ENCODE data around the gene UROC1.
"Not testable (repeated sequence)": the region's sequence is repeated elsewhere in the genome, so short reads cannot be mapped to it uniquely, and the experiment has no call there.

UROC1 gene

GRCh38 chr3:126535636-126536035 is 18.1 kb upstream of the UROC1 start:
- no peak for DNase-seq (ENCODE audit: low read depth)
- H3K4me3 ChIP-seq (ENCODE audit: low read depth, low read length) = no peak overlapping the region

GRCh38 chr3:126534716-126535115 is 17.1 kb upstream of the UROC1 start:
- H3K4me3 ChIP-seq (ENCODE audit: low read depth, low read length); DNase-seq (ENCODE audit: low read depth): not testable (repeated sequence)

GRCh38 chr3:126533506-126533905 is 15.9 kb upstream of the UROC1 start:
- DNase-seq (ENCODE audit: low read depth) = no peak
- H3K4me3 ChIP-seq (ENCODE audit: low read depth, low read length) = no peak overlapping the region

GRCh38 chr3:126531051-126531330 is 13.4 kb upstream of the UROC1 start:
- H3K4me3 ChIP-seq (ENCODE audit: low read depth, low read length) = no peak overlapping the region
- DNase-seq (ENCODE audit: low read depth) = no peak

GRCh38 chr3:126530171-126531050 is 12.8 kb upstream of the UROC1 start:
- no peak for DNase-seq (ENCODE audit: low read depth)
- H3K4me3 ChIP-seq (ENCODE audit: low read depth, low read length) = no peak overlapping the region

- no peak overlapping the region for H3K4me3 ChIP-seq (ENCODE audit: low read depth, low read length)
- no peak for DNase-seq (ENCODE audit: low read depth)
Observed at GRCh38 chr3:126529585-126530170, 12.1 kb upstream of the UROC1 start.

GRCh38 chr3:126528800-126529541 is 11.4 kb upstream of the UROC1 start:
- no peak overlapping the region for H3K4me3 ChIP-seq (ENCODE audit: low read depth, low read length)
- DNase-seq (ENCODE audit: low read depth) = no peak

- no peak overlapping the region for H3K4me3 ChIP-seq (ENCODE audit: low read depth, low read length)
- DNase-seq (ENCODE audit: low read depth) = no peak
Observed at GRCh38 chr3:126528419-126528799, 10.8 kb upstream of the UROC1 start.

GRCh38 chr3:126527455-126528211 is 10.1 kb upstream of the UROC1 start:
- no peak for DNase-seq (ENCODE audit: low read depth)

GRCh38 chr3:126527006-126527405 is 9.4 kb upstream of the UROC1 start:
- no peak overlapping the region for H3K4me3 ChIP-seq (ENCODE audit: low read depth, low read length)
- no peak for DNase-seq (ENCODE audit: low read depth)

More at GRCh38 chr3:126527455-126528211, 10.1 kb upstream of the UROC1 start:
- no peak overlapping the region for H3K4me3 ChIP-seq (ENCODE audit: low read depth, low read length)

GRCh38 chr3:126526668-126527005 is 9.1 kb upstream of the UROC1 start:
- no peak for DNase-seq (ENCODE audit: low read depth)
- H3K4me3 ChIP-seq (ENCODE audit: low read depth, low read length) = no peak overlapping the region

- DNase-seq (ENCODE audit: low read depth) = no peak
- H3K4me3 ChIP-seq (ENCODE audit: low read depth, low read length) = no peak overlapping the region
Observed at GRCh38 chr3:126525853-126526667, 8.5 kb upstream of the UROC1 start.

GRCh38 chr3:126525091-126525852 is 7.7 kb upstream of the UROC1 start:
- no peak for DNase-seq (ENCODE audit: low read depth)
- H3K4me3 ChIP-seq (ENCODE audit: low read depth, low read length) = no peak overlapping the region

- H3K4me3 ChIP-seq (ENCODE audit: low read depth, low read length) = peak overlapping the region; percentile 37
- no peak for DNase-seq (ENCODE audit: low read depth)
Observed at GRCh38 chr3:126524429-126524988, 6.9 kb upstream of the UROC1 start.

- H3K4me3 ChIP-seq (ENCODE audit: low read depth, low read length) = peak within 1 kb of the TSS; percentile 37
- no peak for DNase-seq (ENCODE audit: low read depth)
Observed at GRCh38 chr3:126523745-126524428, 6.3 kb upstream of the UROC1 start, which contains the start of gene CHST13. CHST13 (plus strand) TSS chr3:126524155; CDS start chr3:126524333, 178 bp downstream.

- no peak overlapping the region for H3K4me3 ChIP-seq (ENCODE audit: low read depth, low read length)
- DNase-seq (ENCODE audit: low read depth) = no peak
Observed at GRCh38 chr3:126522363-126522788, 4.8 kb upstream of the UROC1 start.

GRCh38 chr3:126521122-126521891 is 3.7 kb upstream of the UROC1 start:
- H3K4me3 ChIP-seq (ENCODE audit: low read depth, low read length) = no peak overlapping the region
- DNase-seq (ENCODE audit: low read depth) = no peak
